AG10803 (cell line): ENCODE results near the gene NUBP1.
"Not testable (repeated sequence)": the region's sequence is repeated elsewhere in the genome, so short reads cannot be mapped to it uniquely, and the experiment has no call there.

ENCODE experiments used
- DNase-seq: peaks from one replicate; pipeline ENCODE4 v3.0.0; 2010; ENCODE audit warnings: low read depth
- H3K4me3 ChIP-seq: 2 replicates; pipeline ENCODE4 v1.5.1; 2011; ENCODE audit warnings: mild to moderate bottlenecking, low read length, control low read depth
- CTCF ChIP-seq: conservative IDR thresholded peaks from 2 replicates; pipeline ENCODE4 v1.5.1; 2011; ENCODE audit warnings: mild to moderate bottlenecking, low read length, control low read depth, inconsistent platforms

NUBP1 gene

GRCh38 chr16:10729104-10730048 is 14.3 kb upstream of the NUBP1 start:
- TF ChIP-seq CTCF, result peak; percentile 16; the same call in 1 of the 2 replicates
- H3K4me3 ChIP-seq, result no peak overlapping the region
- peak; percentile 51 for DNase-seq

- TF ChIP-seq CTCF, result no peak
- DNase-seq, result no peak
- H3K4me3 ChIP-seq, result no peak overlapping the region
Measured at GRCh38 chr16:10731790-10732189, 11.9 kb upstream of the NUBP1 start.

- peak; percentile 96 for TF ChIP-seq CTCF
- DNase-seq, result peak; percentile 61
- no peak overlapping the region for H3K4me3 ChIP-seq
Measured at GRCh38 chr16:10737068-10737625, 6.5 kb upstream of the NUBP1 start.

- peak; percentile 68 for DNase-seq
- H3K4me3 ChIP-seq, result no peak overlapping the region
- TF ChIP-seq CTCF, result no peak
Measured at GRCh38 chr16:10738231-10739077, 5.2 kb upstream of the NUBP1 start.

GRCh38 chr16:10740000-10740844 is 3.4 kb upstream of the NUBP1 start:
- H3K4me3 ChIP-seq, result no peak overlapping the region
- no peak for TF ChIP-seq CTCF
- DNase-seq, result no peak

- TF ChIP-seq CTCF, result no peak
- no peak overlapping the region for H3K4me3 ChIP-seq
- DNase-seq, result no peak
Measured at GRCh38 chr16:10740845-10741208, 2.8 kb upstream of the NUBP1 start.

- DNase-seq, H3K4me3 ChIP-seq: not testable (repeated sequence)
Measured at GRCh38 chr16:10741249-10741648, 2.4 kb upstream of the NUBP1 start.
